DND-41 (cell line): Measurements from ENCODE around the gene SLC27A2.
"Not testable (repeated sequence)": the region's sequence is repeated elsewhere in the genome, so short reads cannot be mapped to it uniquely, and the experiment has no call there.

ENCODE experiments used
- CTCF ChIP-seq: IDR thresholded peaks from 2 replicates; pipeline ENCODE4 v1.5.1; 2012; ENCODE audit warnings: borderline replicate concordance, low read length, moderate library complexity, mild to moderate bottlenecking; ENCODE audit not compliant: poor library complexity, severe bottlenecking; ENCODE audit errors: extremely low read depth
- EZH2 ChIP-seq: IDR thresholded peaks from 3 replicates; pipeline ENCODE4 v1.6.1; 2012; ENCODE audit warnings: borderline replicate concordance, low read depth, mild to moderate bottlenecking, moderate library complexity, low read length, inconsistent platforms; ENCODE audit not compliant: severe bottlenecking

- TF ChIP-seq CTCF, EZH2: not testable (repeated sequence)
These were observed 6.8 kb downstream of the SLC27A2 start for GRCh38 chr15:50188793-50189192.
